HCEC 1CT (cell line): ENCODE measurements around the gene AADAC.
"Not testable (repeated sequence)": the region's sequence is repeated elsewhere in the genome, so short reads cannot be mapped to it uniquely, and the experiment has no call there.

ENCODE experiments used
- DNase-seq: peaks from one replicate; pipeline ENCODE4 v3.0.0-alpha.2; 2017

The AADAC gene

DNA sequence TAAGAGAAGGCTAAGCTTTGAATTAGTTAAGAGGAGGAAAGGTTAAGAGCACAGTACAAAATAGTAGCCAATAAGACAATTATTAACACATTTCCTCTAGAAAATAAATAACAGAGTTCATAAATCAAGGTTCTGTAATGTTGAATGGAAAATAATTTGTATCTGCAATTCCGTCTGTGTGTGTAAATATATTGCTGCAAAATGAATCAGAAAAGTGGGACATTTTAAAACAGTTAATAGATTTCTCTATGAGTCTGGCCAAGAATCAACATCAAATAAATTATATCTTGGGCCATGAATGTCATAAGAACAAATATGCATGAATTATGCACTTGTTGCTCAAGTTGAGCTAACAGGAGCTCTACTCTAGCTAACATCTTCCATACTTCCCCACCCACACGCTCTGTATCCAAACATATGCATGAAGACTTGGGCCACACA lies 45.3 kb downstream of the AADAC start:
- no peak for DNase-seq

DNA sequence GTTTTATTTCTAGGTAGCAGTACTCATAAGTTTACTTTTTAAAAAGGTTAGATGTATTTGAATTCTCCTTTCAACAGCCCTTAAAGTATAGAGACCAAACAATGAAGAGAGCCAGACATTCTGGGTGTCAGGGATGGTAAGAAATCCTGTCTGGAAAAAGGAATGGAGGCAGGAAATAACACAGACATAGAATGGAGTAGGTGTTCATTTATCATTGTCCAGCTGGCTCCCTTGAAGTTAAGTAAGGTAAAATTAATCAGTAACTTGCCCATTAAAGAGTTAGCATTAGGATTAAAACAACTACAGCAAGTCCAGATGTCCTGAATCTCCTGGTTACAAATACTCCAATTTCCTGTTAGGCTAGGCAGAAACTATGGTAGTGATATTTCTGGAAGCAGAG lies 46.0 kb downstream of the AADAC start:
- DNase-seq: no peak

DNA sequence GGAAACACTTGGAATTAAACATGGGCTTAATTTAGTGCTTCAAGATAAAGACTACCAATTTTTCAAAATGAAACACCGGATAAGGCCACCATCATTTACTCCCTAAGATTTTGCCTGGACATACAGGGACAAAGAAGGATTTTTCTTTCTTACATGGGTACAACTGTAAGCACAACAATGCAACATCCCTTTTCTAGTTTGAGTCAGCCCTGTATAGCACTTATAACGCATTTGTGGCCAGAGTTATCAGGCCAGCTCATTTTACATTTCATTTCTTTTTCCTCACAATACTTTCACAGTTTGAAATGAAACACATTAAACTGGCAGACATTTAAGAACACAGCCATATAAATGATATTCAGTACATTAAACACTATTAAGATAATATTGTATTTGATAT lies 49.7 kb downstream of the AADAC start:
- no peak for DNase-seq

DNA sequence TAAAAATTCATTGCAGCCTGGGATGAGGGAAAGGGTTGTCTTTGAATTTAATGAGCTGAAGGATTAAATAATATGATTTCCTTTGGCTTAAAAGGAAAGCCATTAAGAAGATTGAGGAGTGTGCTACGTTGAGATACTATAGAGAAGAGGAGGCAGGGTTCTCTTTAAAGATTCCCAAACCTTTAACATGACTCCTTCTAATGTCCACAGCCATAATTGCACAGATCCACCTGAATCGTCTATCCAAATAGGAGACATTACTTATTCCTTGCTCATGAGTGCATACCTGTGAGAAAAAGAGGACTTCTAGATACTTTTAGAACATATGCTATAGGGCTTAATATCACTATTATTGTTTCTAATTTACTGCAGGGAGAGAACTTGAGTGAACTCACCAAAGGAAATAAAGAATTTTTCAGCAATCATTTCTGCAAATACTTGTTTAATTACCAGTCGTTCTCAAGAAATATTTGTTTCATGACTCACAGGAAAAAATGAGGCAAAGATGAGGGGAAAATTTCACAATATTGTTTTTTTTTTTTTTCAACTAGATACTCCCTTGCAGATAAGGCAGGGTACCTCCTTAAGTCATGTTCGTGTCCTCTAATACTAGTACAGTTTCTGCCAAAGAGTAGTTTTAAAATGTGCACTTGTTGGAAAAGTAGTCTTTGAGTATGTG lies 50.6 kb downstream of the AADAC start:
- peak; percentile 80 for DNase-seq

DNA sequence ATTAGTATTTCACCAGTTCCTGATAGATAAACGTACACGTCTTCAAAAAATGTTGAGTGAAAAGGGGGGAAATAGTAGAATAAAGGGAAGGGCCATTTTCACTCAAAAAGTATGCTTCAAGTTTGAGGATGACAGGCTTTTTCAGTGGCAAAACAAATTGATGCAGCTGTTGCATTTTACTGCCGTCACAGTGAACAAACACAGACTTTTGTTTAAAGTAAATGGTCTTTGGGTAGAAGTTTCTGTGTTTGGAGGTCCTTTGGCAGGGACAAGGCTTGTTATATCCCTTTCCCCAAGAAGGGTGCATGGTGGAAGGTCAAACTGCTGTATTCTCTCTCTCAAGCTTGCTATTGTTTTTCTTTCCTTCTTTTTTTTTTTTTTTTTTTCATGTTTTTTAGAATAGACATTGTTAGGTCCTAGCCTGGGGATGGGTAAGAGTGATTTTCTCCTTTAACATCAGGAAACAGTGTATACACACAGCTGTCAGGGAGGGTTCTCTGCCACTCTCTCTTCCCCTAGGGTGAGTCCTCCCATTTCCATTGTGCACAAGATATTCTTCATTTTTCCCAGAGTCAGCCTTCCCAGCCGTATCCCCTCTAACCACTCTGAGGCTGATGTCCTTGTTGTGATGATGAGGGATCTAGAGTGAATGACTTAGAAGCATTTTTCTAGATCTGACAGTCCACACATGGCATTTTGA lies 52.9 kb downstream of the AADAC start:
- DNase-seq: no peak

DNA sequence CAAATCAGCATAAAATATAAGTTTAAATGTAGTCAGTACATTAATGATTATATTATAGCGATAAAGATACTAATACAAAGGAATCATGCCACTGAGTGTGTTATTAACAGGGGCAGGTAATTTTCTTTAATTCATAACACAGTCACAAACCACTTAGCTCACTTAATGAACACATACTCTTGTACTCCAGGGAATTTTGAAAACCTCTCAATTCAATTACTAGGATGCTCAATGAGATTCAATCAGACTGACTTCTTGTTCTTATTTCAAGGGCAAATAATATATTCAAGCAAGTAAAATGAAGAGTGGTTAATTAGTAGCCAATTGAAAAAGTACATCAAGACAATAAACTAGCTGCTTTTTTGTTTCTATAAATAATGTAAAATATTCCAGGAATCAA lies 53.8 kb downstream of the AADAC start:
- DNase-seq: no peak

DNA sequence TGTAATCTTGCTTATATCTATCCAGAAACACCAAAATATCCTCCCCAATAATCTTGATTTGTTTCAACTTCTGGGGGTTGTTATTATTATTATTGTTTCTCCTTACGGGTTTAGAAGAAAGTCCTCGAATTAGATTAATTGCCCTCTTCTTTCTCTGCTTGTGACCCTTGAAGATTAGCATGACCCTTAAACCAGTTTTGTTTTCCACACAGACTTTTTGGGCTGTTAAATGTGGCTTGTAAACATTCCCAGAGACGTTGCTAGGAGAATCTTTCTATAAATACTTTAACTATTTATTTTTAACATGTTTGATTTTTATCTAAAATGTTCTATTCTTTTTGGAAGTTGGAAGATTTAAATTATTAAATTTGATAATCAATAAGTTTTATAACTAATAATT lies 55.3 kb downstream of the AADAC start:
- DNase-seq: no peak

DNA sequence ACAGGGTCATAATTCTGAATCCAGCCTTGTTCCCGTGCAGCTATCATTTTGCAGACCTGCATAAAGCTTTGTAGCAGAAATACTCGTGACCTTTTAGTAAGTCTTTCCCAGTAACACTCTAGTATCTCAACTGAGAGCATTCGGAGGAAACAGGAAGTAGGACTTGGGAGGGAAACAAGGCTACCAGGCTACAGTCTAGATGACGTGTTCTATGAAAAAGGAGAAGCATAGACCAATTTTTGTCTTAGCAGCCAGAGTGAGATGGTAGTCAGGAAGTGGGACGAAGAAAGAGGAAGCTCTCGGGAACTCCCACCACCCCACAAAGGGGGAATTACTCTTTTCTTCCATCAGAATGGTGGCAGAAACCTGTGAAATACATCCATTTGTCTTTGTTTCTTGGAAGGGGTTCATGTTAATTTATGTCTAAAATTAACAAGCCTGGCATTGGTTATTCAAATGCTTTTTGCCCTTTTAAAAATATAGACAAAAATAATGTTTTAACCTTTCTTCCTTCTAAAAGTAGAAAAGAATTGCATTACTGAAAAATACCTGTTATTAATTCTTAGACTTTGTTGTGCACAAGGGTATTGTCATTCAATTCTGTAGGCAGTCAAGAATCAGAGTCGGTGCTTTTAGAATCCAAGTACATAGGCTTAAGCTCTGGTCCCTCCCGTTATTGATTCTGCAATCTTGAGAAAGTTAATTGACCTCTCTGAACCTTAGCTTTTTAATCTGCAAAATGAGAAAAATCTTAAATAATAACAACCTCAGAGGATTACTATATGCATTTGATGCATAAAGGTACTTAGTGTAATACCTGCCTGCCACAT lies 57.9 kb downstream of the AADAC start:
- DNase-seq: no peak

DNA sequence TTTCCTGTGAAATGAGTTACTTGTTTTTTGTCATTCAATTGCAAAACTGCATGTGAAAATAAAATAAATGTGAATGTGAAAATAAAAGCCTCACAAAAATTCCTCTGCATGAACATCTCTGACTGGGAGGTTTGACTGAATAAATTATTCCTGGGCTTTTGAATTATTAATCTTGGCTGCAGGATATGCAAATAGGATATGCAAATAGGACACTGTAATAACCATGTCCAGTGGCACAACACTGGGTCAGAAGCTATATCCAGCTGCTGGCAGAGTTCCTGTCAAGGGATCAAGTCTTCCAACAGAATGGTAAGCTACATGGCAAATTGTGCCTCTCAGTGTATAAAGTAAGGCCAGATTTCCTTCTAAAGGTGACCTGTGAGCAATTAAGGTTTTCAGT lies 59.5 kb downstream of the AADAC start, which contains the start of gene SUCNR1:
Gene SUCNR1, plus strand, starts transcription at position 246 of the 400 bp plus-strand sequence. CDS start 6,250 bp downstream, outside the sequence.
- no peak for DNase-seq

DNA sequence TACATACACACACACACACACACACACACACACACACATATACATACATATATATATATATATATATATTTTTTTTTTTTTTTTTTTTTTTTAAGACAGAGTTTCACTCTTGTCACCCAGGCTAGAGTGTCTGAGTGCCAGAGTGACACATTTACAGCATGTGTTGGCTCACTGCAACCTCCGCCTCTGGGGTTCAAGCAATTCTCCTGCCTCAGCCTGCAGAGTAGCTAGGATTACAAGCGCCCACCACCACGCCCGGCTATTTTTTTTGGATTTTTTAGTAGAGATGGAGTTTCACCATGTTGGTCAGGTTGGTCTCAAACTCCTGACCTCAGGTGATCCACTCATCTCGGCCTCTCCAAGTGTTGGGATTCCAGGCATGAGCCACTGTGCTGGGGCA lies 60.2 kb downstream of the AADAC start:
- DNase-seq: not testable (repeated sequence)

DNA sequence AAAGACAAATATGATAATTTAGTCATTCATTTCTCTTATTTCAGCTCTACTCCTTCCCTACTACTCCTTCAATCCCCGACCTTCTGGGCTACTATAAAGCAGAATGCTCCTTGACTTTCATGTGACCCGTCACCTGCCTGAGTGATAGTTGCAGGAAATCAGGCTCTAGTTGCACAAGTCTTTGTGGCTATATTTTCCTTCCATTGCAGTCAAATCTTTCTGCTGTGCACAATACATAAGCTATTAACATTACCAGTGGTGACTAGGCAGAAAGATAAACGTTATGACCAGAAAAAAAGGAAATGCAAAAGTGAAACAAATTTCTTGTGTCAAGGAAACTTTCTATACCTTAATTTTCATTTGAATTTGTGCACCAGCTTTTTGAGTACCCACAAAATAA lies 61.8 kb downstream of the AADAC start:
- DNase-seq: no peak

DNA sequence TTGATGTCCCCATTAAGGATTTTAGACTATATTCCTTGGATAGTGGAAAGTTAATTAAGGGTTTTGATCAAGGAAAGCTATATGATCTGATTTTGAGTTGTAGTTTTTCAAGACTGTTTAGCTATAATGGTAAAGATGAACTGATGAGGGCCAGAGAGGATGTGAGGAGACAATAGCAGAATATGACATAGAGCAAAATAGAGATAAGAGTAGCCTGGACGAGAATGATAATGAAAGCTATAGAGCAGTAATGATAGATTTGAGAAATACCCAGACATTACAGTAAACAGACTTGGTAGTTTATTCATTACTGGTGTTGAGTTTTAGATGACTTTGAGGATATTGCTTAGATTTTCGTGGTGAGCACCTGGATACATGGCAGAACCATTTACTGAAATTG lies 63.4 kb downstream of the AADAC start:
- DNase-seq: no peak
